BE2C (cell line): ENCODE data around the gene IFFO2.

Experiments used
- DNase-seq: peaks from one replicate; pipeline ENCODE4 v3.0.0-alpha.2; 2020
- H3K27me3 ChIP-seq: fragments of 250-450 bp; sonication (Bioruptor Pico); 2 replicates; pipeline ENCODE4 v1.5.1; 2020; ENCODE audit warnings: mild to moderate bottlenecking
- H3K36me3 ChIP-seq: fragments of 250-450 bp; sonication (Bioruptor Pico); 2 replicates; pipeline ENCODE4 v1.5.1; 2020; ENCODE audit warnings: mild to moderate bottlenecking
- H3K4me1 ChIP-seq: fragments of 250-450 bp; sonication (Bioruptor Pico); 2 replicates; pipeline ENCODE4 v1.5.1; 2020
- H3K4me3 ChIP-seq: 2 replicates; pipeline ENCODE4 v1.5.1; 2011; ENCODE audit warnings: low read depth, low read length
- H3K9me3 ChIP-seq: fragments of 250-450 bp; sonication (Bioruptor Pico); 2 replicates; pipeline ENCODE4 v1.5.1; 2020
- TF ChIP-seq, protein P1 (sequence below): IDR thresholded peaks from 2 replicates; pipeline ENCODE4 v1.5.1; 2012; ENCODE audit warnings: mild to moderate bottlenecking, low read depth, low read length

The IFFO2 gene

GRCh38 chr1:18885311-18886002 lies 71.0 kb downstream of the IFFO2 start:
- H3K36me3 ChIP-seq = no peaks in the 10 kb centered on the region
- TF ChIP-seq, protein P1, sequence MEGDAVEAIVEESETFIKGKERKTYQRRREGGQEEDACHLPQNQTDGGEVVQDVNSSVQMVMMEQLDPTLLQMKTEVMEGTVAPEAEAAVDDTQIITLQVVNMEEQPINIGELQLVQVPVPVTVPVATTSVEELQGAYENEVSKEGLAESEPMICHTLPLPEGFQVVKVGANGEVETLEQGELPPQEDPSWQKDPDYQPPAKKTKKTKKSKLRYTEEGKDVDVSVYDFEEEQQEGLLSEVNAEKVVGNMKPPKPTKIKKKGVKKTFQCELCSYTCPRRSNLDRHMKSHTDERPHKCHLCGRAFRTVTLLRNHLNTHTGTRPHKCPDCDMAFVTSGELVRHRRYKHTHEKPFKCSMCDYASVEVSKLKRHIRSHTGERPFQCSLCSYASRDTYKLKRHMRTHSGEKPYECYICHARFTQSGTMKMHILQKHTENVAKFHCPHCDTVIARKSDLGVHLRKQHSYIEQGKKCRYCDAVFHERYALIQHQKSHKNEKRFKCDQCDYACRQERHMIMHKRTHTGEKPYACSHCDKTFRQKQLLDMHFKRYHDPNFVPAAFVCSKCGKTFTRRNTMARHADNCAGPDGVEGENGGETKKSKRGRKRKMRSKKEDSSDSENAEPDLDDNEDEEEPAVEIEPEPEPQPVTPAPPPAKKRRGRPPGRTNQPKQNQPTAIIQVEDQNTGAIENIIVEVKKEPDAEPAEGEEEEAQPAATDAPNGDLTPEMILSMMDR = no peak

DNA sequence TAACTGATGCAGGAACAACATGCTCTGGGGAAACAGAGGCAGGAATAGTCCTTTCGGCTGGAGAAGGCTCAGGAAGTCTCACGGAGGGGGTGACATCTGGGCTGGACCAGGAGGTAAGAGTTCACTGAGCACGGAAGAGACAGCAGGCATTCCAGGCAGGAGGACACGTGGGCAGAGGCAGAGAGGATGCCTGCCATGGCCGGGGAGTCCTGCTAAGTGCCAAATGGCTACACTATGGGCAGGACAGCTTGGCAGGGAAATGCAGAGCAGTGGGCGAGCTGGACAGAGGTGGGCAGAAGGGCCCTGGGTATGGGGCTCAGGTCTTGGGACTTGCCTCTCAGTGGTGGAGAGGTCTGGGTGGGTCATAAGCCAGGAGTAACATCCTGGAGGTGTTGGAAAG lies 71.7 kb downstream of the IFFO2 start:
- TF ChIP-seq, protein P1 = no peak
- H3K36me3 ChIP-seq = no peaks in the 10 kb centered on the region
- DNase-seq = no peak
- H3K27me3 ChIP-seq = no peaks in the 10 kb centered on the region
- no peak overlapping the region for H3K4me3 ChIP-seq
- H3K4me1 ChIP-seq = 0 out of 2 replicates have a peak, but pooled peaks cover 2% of the 10 kb centered on the region
- H3K9me3 ChIP-seq = no peaks in the 10 kb centered on the region

More at GRCh38 chr1:18885311-18886002, 71.0 kb downstream of the IFFO2 start:
- H3K4me1 ChIP-seq = 0 out of 2 replicates have a peak, but pooled peaks cover under 1% of the 10 kb centered on the region
- H3K9me3 ChIP-seq = no peaks in the 10 kb centered on the region
- DNase-seq = no peak
- no peak overlapping the region for H3K4me3 ChIP-seq
- H3K27me3 ChIP-seq = no peaks in the 10 kb centered on the region

- Histone ChIP-seq H3K4me3 (no peak overlapping the region), H3K27me3 (no peaks in the 10 kb centered on the region), H3K4me1 (0 out of 2 replicates have a peak, but pooled peaks cover 2% of the 10 kb centered on the region), H3K36me3 (no peaks in the 10 kb centered on the region), H3K9me3 (no peaks in the 10 kb centered on the region)
- TF ChIP-seq, protein P1 = no peak
- no peak for DNase-seq
These were observed 72.1 kb downstream of the IFFO2 start for GRCh38 chr1:18884419-18884717.

DNA sequence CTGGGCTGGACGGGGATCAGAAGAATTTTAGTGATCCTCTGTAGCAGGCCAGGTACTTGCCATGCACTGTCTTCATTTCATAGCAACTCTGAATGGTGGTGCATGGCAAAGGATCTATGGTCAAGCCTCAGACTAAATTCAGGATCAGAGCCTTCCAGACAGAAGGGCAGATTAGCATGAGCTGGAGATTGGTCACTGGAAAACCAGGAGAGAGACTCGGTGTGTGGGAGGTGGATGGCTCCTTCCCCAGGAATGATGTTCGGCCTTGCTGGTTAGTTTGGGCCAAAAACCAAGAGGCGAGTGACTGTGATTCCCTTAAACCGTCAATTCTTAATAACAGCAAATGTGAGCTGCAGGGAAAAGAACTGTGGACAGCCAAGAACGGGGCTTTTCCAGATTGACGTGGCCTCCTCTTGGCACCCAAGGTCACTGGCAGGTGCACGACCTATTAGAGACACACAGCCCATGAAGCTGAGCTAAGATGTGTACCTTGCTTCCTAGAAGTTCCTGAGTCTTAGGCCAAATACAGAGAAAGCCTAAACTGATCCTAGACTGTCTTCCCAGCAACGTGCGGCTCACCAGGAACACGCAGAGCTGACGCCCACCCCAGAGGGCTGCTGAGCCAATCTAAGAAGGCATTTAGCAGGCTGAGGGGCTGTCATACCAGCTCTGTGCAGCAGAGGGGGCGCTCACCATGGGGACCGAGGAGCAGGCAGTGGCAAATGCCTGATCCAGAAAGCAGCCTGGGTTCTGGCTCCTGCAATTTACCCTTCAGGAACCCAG lies 72.6 kb downstream of the IFFO2 start:
- H3K27me3 ChIP-seq = no peaks in the 10 kb centered on the region
- peak; percentile 73 for DNase-seq
- H3K4me1 ChIP-seq = 0 out of 2 replicates have a peak, but pooled peaks cover 2% of the 10 kb centered on the region
- H3K4me3 ChIP-seq = no peak overlapping the region
- no peaks in the 10 kb centered on the region for H3K36me3 ChIP-seq
- no peaks in the 10 kb centered on the region for H3K9me3 ChIP-seq
- TF ChIP-seq, protein P1 = peak; percentile 80

DNA sequence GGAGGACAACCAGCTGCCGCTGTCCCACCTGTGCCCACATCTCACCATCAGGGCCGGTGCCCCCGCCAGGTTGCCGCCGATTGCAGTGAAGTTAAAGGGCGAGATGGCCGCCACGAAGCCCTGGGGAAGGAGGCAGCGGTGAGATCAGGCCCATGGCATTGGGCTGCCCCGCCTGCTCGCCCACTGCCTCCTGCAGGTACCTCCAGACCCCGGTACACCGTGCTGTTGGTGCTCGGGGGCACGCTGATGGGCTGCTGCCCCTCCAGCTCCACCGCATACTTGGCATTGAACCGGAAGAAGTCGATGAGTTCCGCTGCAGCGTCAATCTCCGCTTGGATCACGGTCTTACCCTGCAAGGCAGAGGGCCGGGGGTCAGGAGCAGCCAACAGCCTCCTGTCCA lies 73.4 kb downstream of the IFFO2 start:
- H3K4me1 ChIP-seq = 0 out of 2 replicates have a peak, but pooled peaks cover 2% of the 10 kb centered on the region
- H3K27me3 ChIP-seq = no peaks in the 10 kb centered on the region
- no peaks in the 10 kb centered on the region for H3K36me3 ChIP-seq
- TF ChIP-seq, protein P1 = no peak
- H3K4me3 ChIP-seq = no peak overlapping the region
- DNase-seq = no peak
- H3K9me3 ChIP-seq = no peaks in the 10 kb centered on the region

DNA sequence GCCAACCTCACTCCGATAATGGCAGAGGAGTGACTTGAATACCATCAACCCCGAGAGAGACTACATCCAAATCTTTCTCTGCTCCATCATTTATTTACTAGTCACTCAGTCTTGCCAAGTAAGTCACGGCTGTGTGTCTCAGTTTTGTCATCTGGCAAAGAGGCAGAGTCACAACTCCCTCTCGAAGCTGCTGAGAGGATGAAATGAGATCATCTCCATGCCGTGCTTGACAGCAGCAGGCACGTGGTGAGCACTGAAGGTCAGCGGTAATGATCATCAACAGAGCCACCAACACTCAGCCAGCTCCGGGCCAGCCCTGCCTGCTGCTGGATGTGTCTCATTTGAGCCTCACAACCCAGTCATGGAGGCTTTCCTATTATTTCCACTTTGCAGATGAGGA lies 74.0 kb downstream of the IFFO2 start:
- Histone ChIP-seq H3K4me1 (0 out of 2 replicates have a peak, but pooled peaks cover 2% of the 10 kb centered on the region), H3K36me3 (no peaks in the 10 kb centered on the region), H3K27me3 (no peaks in the 10 kb centered on the region), H3K4me3 (no peak overlapping the region), H3K9me3 (no peaks in the 10 kb centered on the region)
- TF ChIP-seq, protein P1 = no peak
- no peak for DNase-seq
